ENCODE results near the gene SBSN.

GRCh38 chr19:35555301-35556005 lies 27.3 kb upstream of the SBSN start:
- peak; percentile 41 to 72; a peak in 3 of 4 replicates for TF ChIP-seq MNT (conservative IDR thresholded peaks at IDR 0.05)
- TF ChIP-seq ATF2 (CRISPR knock-in tag; IDR thresholded peaks at IDR 0.05) = no peak
- TF ChIP-seq EHMT2 (IDR thresholded peaks at IDR 0.05) = no peak
- TF ChIP-seq EZH2 (IDR thresholded peaks at IDR 0.05; ENCODE audit: borderline replicate concordance, low read depth, low read length) = no peak
- no peak for TF ChIP-seq SIN3A (IDR thresholded peaks at IDR 0.05; ENCODE audit: borderline replicate concordance in 2 of 2, control insufficient read depth in 1 of 2, low read depth in 2 of 2, low read length in 2 of 2)
- TF ChIP-seq NFATC3 (IDR thresholded peaks at IDR 0.05) = no peak
- TF ChIP-seq GTF2F1 (IDR thresholded peaks at IDR 0.05; ENCODE audit: low read depth, low read length) = no peak
- no peak for TF ChIP-seq ZNF830 (CRISPR knock-in tag; IDR thresholded peaks at IDR 0.05)

Data from K562 (cell line).